Thoracic aorta (tissue), 2 donors: Measurements from ENCODE around the gene CDHR3. TPM values are rescaled to one million over a fixed set of nuclear protein-coding genes. Genes with fewer than 3 reads are reported as not detected.
"Not testable (repeated sequence)": the region's sequence is repeated elsewhere in the genome, so short reads cannot be mapped to it uniquely, and the experiment has no call there.

Experiments
- ATAC-seq: fragments of 150-250 bp; one replicate; pipeline ENCODE4 v1.8.0; 2017; ENCODE audit warnings: low read depth; ENCODE audit not compliant: insufficient number of reproducible peaks, low FRiP score
- DNase-seq: peaks from one replicate; pipeline ENCODE4 v3.0.0-alpha.2; 2020; ENCODE audit warnings: low spot score
- H3K27ac ChIP-seq, 2 donors: fragments of 200-600 bp; sonication (generic); 1 replicate in 1 of 2; 2 replicates in 1 of 2; pipeline ENCODE4 v1.5.1; 2016; ENCODE audit warnings: mild to moderate bottlenecking in 2 of 2, moderate library complexity in 2 of 2
- H3K27me3 ChIP-seq: fragments of 200-600 bp; sonication (generic); replicated peaks from 2 replicates; pipeline ENCODE4 v1.6.0; 2016; ENCODE audit warnings: mild to moderate bottlenecking; ENCODE audit not compliant: insufficient read depth
- H3K36me3 ChIP-seq: fragments of 200-600 bp; sonication (generic); one replicate; pipeline ENCODE4 v1.5.1; 2016
- H3K4me1 ChIP-seq, 2 donors: fragments of 200-600 bp; sonication (generic); 1 replicate in 1 of 2; 2 replicates in 1 of 2; pipeline versions ENCODE4 v1.5.1 to v1.6.0; 2016; ENCODE audit warnings: low read depth in 2 of 2, mild to moderate bottlenecking in 1 of 2; ENCODE audit not compliant: control insufficient read depth in 1 of 2
- H3K4me3 ChIP-seq: fragments of 200-600 bp; sonication (generic); 2 replicates; pipeline ENCODE4 v1.5.1; 2016; ENCODE audit warnings: mild to moderate bottlenecking
- H3K9me3 ChIP-seq: fragments of 200-600 bp; sonication (generic); 2 replicates; pipeline ENCODE4 v1.5.1; 2016
- total RNA-seq, 2 donors: library from RNA; depleted of rRNA; stranded (reverse); fragments of >200 nt; gene quantifications; one replicate each; pipeline versions ENCODE4 v1.1.0 to v1.2.3, GENCODE V29; 2016
- TF ChIP-seq, protein P1 (sequence below): fragments of 200-600 bp; sonication (generic); IDR thresholded peaks from one replicate; pipeline ENCODE4 v1.5.1; 2019; ENCODE audit warnings: antibody characterized with exemption

Gene CDHR3
- total RNA-seq, 2 donors from 2014 or later = 1.5 to 8.7 TPM

DNA sequence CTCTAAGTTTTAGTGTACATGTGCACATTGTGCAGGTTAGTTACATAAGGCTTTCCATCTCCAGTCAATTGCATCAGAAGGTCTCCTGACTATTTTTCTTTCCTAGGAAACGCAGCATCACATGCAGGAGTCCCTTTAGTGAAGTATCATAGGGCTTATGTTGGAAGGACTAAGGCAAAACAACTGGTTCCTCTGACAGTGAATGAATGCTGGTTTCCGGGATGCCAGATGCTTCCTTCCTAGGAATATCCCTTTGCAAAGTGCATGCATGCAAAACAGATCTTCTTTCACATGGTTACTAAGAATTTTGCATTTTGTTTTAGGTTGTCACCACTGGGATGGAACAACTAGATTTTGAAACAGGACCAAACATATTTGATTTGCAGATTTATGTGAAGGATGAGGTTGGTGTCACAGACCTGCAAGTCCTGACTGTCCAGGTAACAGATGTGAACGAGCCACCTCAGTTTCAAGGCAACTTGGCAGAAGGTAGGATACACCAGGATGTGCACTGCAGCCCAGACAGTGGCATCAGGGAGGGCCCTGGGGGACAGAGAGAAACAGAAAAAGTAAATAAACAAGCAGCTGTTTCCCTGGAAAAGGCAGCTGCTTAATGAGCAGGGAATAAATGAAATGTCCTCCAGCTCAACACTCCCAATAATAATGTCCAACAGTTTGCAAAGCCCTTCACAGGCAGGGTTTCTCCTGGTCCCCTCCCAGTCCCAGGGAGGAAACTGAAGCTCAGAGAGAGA, 17.8 kb downstream of the CDHR3 start:
- no peak overlapping the region for H3K27ac ChIP-seq
- H3K36me3 ChIP-seq = no peaks in the 10 kb centered on the region
- ATAC-seq (no peak), DNase-seq (no peak)
- TF ChIP-seq, protein P1, sequence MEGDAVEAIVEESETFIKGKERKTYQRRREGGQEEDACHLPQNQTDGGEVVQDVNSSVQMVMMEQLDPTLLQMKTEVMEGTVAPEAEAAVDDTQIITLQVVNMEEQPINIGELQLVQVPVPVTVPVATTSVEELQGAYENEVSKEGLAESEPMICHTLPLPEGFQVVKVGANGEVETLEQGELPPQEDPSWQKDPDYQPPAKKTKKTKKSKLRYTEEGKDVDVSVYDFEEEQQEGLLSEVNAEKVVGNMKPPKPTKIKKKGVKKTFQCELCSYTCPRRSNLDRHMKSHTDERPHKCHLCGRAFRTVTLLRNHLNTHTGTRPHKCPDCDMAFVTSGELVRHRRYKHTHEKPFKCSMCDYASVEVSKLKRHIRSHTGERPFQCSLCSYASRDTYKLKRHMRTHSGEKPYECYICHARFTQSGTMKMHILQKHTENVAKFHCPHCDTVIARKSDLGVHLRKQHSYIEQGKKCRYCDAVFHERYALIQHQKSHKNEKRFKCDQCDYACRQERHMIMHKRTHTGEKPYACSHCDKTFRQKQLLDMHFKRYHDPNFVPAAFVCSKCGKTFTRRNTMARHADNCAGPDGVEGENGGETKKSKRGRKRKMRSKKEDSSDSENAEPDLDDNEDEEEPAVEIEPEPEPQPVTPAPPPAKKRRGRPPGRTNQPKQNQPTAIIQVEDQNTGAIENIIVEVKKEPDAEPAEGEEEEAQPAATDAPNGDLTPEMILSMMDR = no peak
- H3K27me3 ChIP-seq = no peaks in the 10 kb centered on the region
- no peak overlapping the region for H3K4me3 ChIP-seq
- no peaks in the 10 kb centered on the region for H3K9me3 ChIP-seq
- H3K4me1 ChIP-seq = no peaks in the 10 kb centered on the region

DNA sequence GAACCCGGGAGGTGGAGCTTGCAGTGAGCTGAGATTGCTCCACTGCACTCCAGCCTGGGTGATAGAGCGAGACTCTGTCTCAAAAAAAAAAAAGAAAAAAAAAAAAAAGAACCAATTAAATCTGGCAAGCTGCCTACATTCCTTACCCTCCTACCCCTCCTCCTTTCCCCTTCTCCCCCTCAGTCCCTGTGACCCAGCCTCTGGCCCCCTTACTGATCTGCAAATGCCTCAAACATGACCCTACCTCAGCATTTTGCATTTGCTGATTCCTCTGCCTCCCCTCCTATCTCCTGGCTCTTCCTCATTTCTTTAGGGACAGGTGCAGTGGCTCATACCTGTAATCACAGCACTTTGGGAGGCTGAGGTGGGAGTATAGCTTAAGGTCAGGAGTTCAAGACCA, 19.3 kb downstream of the CDHR3 start:
- DNase-seq (no peak), ATAC-seq (no peak)
- TF ChIP-seq, protein P1 = no peak
- Histone ChIP-seq H3K27ac (no peak overlapping the region), H3K27me3 (no peaks in the 10 kb centered on the region), H3K9me3 (no peaks in the 10 kb centered on the region), H3K4me3 (no peak overlapping the region), H3K36me3 (no peaks in the 10 kb centered on the region), H3K4me1 (no peaks in the 10 kb centered on the region)

DNA sequence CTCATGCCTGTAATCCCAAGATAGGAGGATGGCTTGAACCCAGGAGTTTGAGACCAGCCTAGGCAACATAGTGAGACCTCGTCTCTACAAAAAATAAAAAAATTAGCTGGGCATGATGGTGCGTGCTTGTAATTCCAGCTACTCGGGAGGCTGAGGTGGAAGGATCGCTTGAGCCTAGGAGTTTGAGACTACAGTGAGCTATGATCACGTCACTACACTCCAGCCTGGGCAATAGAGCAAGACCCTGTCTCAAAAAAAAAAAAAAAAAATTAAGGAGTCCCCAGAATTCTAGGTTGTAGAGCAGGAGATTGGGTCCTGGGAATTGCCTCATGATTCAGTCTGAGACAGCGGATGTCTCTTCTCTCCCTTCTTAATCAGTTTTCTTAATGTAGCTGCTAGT, 21.7 kb downstream of the CDHR3 start:
- not testable (repeated sequence) for H3K36me3 ChIP-seq, H3K27me3 ChIP-seq, DNase-seq, ATAC-seq, H3K4me3 ChIP-seq, H3K9me3 ChIP-seq, H3K4me1 ChIP-seq, H3K27ac ChIP-seq

DNA sequence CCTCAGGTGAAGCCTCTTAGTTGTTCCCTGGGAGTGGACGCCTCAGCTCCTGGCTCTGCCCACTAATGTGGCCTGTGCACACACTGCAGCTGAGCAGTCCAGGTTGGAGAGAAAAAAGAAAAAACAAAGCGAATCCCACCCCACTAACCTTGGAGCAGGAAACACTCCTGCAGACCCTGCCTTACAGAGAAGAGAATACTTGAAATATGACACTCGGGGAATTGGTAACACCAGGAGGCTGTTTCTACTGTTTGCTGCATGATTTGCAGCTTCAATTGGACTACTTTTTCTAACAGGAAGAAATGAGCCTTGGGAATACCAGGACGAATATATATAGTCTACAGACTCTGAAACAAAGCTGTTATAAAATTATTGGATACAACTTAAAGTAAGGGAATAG, 22.2 kb downstream of the CDHR3 start:
- TF ChIP-seq, protein P1 = no peak
- Histone ChIP-seq H3K4me3 (no peak overlapping the region), H3K27ac (no peak overlapping the region), H3K27me3 (no peaks in the 10 kb centered on the region), H3K4me1 (no peaks in the 10 kb centered on the region), H3K9me3 (no peaks in the 10 kb centered on the region), H3K36me3 (no peaks in the 10 kb centered on the region)
- ATAC-seq (no peak), DNase-seq (no peak)

DNA sequence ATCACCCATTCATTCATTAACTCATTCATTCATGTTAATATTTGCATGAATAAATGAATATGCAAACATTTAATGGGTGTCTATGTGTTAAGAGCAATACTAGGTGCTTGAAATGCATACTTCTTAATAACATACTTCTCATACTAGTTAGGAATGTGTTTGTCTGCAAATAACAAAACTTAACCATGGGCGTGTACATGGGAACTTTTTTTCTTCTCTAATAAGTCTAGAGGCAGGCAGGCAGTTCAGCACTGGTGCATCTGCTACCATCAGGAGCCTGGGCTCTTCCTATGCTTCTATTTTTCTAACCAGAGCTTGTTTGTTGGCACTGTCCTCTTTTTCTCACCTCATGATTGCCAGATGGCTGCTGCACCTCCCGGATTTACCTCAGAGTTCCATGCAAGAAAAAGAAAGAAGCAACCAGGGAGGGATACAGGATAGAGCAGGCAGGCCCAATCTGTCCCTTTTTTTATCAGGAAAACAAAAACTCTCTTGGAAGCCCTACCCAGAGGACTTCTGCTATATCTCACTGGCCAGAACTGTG, 22.7 kb downstream of the CDHR3 start:
- Histone ChIP-seq H3K4me3 (no peak overlapping the region), H3K9me3 (no peaks in the 10 kb centered on the region), H3K36me3 (no peaks in the 10 kb centered on the region), H3K27me3 (no peaks in the 10 kb centered on the region), H3K4me1 (no peaks in the 10 kb centered on the region), H3K27ac (no peak overlapping the region)
- no peak for DNase-seq
- TF ChIP-seq, protein P1 = no peak
- no peak for ATAC-seq
